Neuronal stem cell (in vitro differentiated cells): Measurements from ENCODE around the gene PGGHG.
A peak's percentile ranks its signal among the peaks of the same experiment; 100 is the strongest.
"Not testable (repeated sequence)": the region's sequence is repeated elsewhere in the genome, so short reads cannot be mapped to it uniquely, and the experiment has no call there.

Experiments
- DNase-seq: peaks from one replicate; pipeline ENCODE4 v3.0.0-alpha.2; 2013; ENCODE audit warnings: low spot score
- H2AFZ ChIP-seq: one replicate; pipeline ENCODE4 v1.6.1; 2013; ENCODE audit warnings: mild to moderate bottlenecking, low read length, inconsistent platforms
- H2AK5ac ChIP-seq: 2 replicates; pipeline ENCODE4 v1.6.1; 2013; ENCODE audit warnings: low read depth, mild to moderate bottlenecking, inconsistent platforms, low read length, moderate library complexity, mixed read lengths
- H2BK120ac ChIP-seq: 2 replicates; pipeline ENCODE4 v1.6.1; 2013; ENCODE audit warnings: low read depth, mild to moderate bottlenecking, inconsistent platforms, low read length, moderate library complexity, mixed read lengths
- H2BK12ac ChIP-seq: one replicate; pipeline ENCODE4 v1.6.1; 2013; ENCODE audit warnings: low read length, inconsistent platforms
- H2BK15ac ChIP-seq: 2 replicates; pipeline ENCODE4 v1.6.1; 2013; ENCODE audit warnings: mild to moderate bottlenecking, low read length, inconsistent platforms, mixed read lengths
- H2BK5ac ChIP-seq: one replicate; pipeline ENCODE4 v1.6.1; 2013; ENCODE audit warnings: inconsistent platforms, mild to moderate bottlenecking, low read length, moderate library complexity
- H3K14ac ChIP-seq: one replicate; pipeline ENCODE4 v1.6.1; 2013; ENCODE audit warnings: low read length, inconsistent platforms
- H3K18ac ChIP-seq: 2 replicates; pipeline ENCODE4 v1.6.1; 2013; ENCODE audit warnings: low read length, inconsistent platforms
- H3K23ac ChIP-seq: 2 replicates; pipeline ENCODE4 v1.6.1; 2013; ENCODE audit warnings: low read depth, mild to moderate bottlenecking, mixed read lengths, low read length, inconsistent platforms; ENCODE audit not compliant: poor library complexity
- H3K27ac ChIP-seq: replicated peaks from 3 replicates; pipeline ENCODE4 v1.5.1; 2013; ENCODE audit warnings: low read length, inconsistent platforms
- H3K27me3 ChIP-seq, 3 experiments: 2 replicates each; pipeline ENCODE4 v1.6.1; 2013; ENCODE audit warnings: low read length in 3 of 3, mild to moderate bottlenecking in 2 of 3, inconsistent platforms in 1 of 3, low read depth in 1 of 3, mixed read lengths in 1 of 3, moderate library complexity in 1 of 3; ENCODE audit not compliant: control insufficient read depth in 3 of 3, insufficient read depth in 3 of 3
- H3K36me3 ChIP-seq, 2 donors: replicated peaks in 1 of 2; 2 replicates each; pipeline ENCODE4 v1.6.1; 2013; ENCODE audit warnings: low read length in 2 of 2; ENCODE audit not compliant: control insufficient read depth in 2 of 2, insufficient read depth in 2 of 2
- H3K4ac ChIP-seq: 2 replicates; pipeline ENCODE4 v1.6.1; 2013; ENCODE audit warnings: inconsistent platforms, mild to moderate bottlenecking, low read length, moderate library complexity
- H3K4me1 ChIP-seq, 2 donors: 1 replicate in 1 of 2; 2 replicates in 1 of 2; pipeline ENCODE4 v1.6.1; 2013; ENCODE audit warnings: low read length in 2 of 2, low read depth in 1 of 2; ENCODE audit not compliant: control insufficient read depth in 2 of 2, insufficient read depth in 1 of 2
- H3K4me2 ChIP-seq: one replicate; pipeline ENCODE4 v1.6.1; 2013; ENCODE audit warnings: mild to moderate bottlenecking, low read length, inconsistent platforms; ENCODE audit not compliant: insufficient read depth, poor library complexity, severe bottlenecking
- H3K4me3 ChIP-seq, 2 donors: 2 replicates each; pipeline ENCODE4 v1.5.1; 2013; ENCODE audit warnings: low read length in 2 of 2, mild to moderate bottlenecking in 2 of 2, inconsistent platforms in 1 of 2, moderate library complexity in 1 of 2
- H3K79me1 ChIP-seq: one replicate; pipeline ENCODE4 v1.6.1; 2013; ENCODE audit warnings: low read depth, mild to moderate bottlenecking, inconsistent platforms, low read length, moderate library complexity
- H3K9ac ChIP-seq: one replicate; pipeline ENCODE4 v1.6.1; 2013; ENCODE audit warnings: mild to moderate bottlenecking, low read depth, low read length, inconsistent platforms; ENCODE audit not compliant: poor library complexity
- H3K9me3 ChIP-seq, 2 donors: replicated peaks in 1 of 2; 2 replicates each; pipeline versions ENCODE3 to v1.6.1; 2013; ENCODE audit warnings: low read length in 2 of 2, mild to moderate bottlenecking in 2 of 2, inconsistent platforms in 1 of 2, low read depth in 1 of 2, mixed read lengths in 1 of 2, moderate library complexity in 1 of 2; ENCODE audit not compliant: control insufficient read depth in 2 of 2, insufficient read depth in 1 of 2
- H4K8ac ChIP-seq: one replicate; pipeline ENCODE4 v1.6.1; 2013; ENCODE audit warnings: low read depth, mild to moderate bottlenecking, inconsistent platforms, low read length, moderate library complexity
- H4K91ac ChIP-seq: one replicate; pipeline ENCODE4 v1.6.1; 2013; ENCODE audit warnings: low read length, low read depth, mild to moderate bottlenecking, inconsistent platforms; ENCODE audit not compliant: poor library complexity
- WGBS, 2 donors: extraction: QIAGEN DNeasy Blood & Tissue Kit; methylation state at CpG; one replicate each; pipeline ENCODE4 v1.1.7; 2013; ENCODE audit warnings: missing lambda C conversion rate in 2 of 2, mixed read lengths in 1 of 2; ENCODE audit not compliant: insufficient read length in 2 of 2, insufficient replicate concordance in 1 of 2; ENCODE audit errors: extremely low coverage in 2 of 2; 5-methylcytosine and 5-hydroxymethylcytosine counted together

The PGGHG gene

GRCh38 chr11:307766-308708 lies 19.1 kb downstream of the PGGHG start, which contains the start of gene IFITM2:
IFITM2 (plus strand) TSS chr11:307816; CDS start chr11:308193, 377 bp downstream.
- H2AFZ ChIP-seq, H3K36me3 ChIP-seq, H3K79me1 ChIP-seq, H3K9me3 ChIP-seq, H3K27me3 ChIP-seq: not testable (repeated sequence)
- peak within 1 kb of the TSS; percentile 81 for H4K91ac ChIP-seq
- H3K9ac ChIP-seq = peak within 1 kb of the TSS; percentile 94
- DNase-seq = peak; percentile 79
- H2BK15ac ChIP-seq = peak within 1 kb of the TSS; percentile 92
- peaks cover 32 to 47% of the 10 kb centered on the region in 2 donors for H3K4me1 ChIP-seq
- peak within 1 kb of the TSS; percentile 96 for H3K18ac ChIP-seq
- H3K23ac ChIP-seq = peak within 1 kb of the TSS; percentile 82
- H3K4me2 ChIP-seq = peak within 1 kb of the TSS; percentile 39
- peak within 1 kb of the TSS; percentile 63 to 78 for H3K4me3 ChIP-seq
- H4K8ac ChIP-seq = peak within 1 kb of the TSS; percentile 57
- H2BK120ac ChIP-seq = peak within 1 kb of the TSS; percentile 68
- H2BK5ac ChIP-seq = peak within 1 kb of the TSS; percentile 69
- peak within 1 kb of the TSS; percentile 79 for H3K14ac ChIP-seq
- peak within 1 kb of the TSS; percentile 72 for H3K4ac ChIP-seq
- H2AK5ac ChIP-seq = peak within 1 kb of the TSS; percentile 98
- peak within 1 kb of the TSS; percentile 93 for H3K27ac ChIP-seq
- peak within 1 kb of the TSS; percentile 87 for H2BK12ac ChIP-seq
- no CpG with 5 or more reads among the region's 28 CpGs for WGBS, 2 donors

- not testable (repeated sequence) for H3K9me3 ChIP-seq, H2BK12ac ChIP-seq, H3K36me3 ChIP-seq, H2BK15ac ChIP-seq, H2BK120ac ChIP-seq, H3K79me1 ChIP-seq, H4K91ac ChIP-seq, H3K23ac ChIP-seq, H2AK5ac ChIP-seq, DNase-seq, H2BK5ac ChIP-seq, H3K27me3 ChIP-seq, H3K9ac ChIP-seq, H3K4ac ChIP-seq, H3K14ac ChIP-seq, H2AFZ ChIP-seq, H4K8ac ChIP-seq, H3K27ac ChIP-seq
- Histone ChIP-seq H3K4me3 (peak overlapping the region in 1 of 2 donors; percentile 63), H3K4me2 (peak overlapping the region; percentile 60), H3K18ac (peak overlapping the region; percentile 24), H3K4me1 (peaks cover 40 to 52% of the 10 kb centered on the region in 2 donors)
- no CpG with 5 or more reads among the region's 24 CpGs for WGBS, 2 donors
These were observed 20.1 kb downstream of the PGGHG start for GRCh38 chr11:308740-309665.

GRCh38 chr11:309979-310572 lies 21.1 kb downstream of the PGGHG start:
- H2AFZ ChIP-seq, H3K27me3 ChIP-seq, DNase-seq, H2AK5ac ChIP-seq, H2BK15ac ChIP-seq, H4K8ac ChIP-seq, H3K23ac ChIP-seq, H2BK12ac ChIP-seq, H3K36me3 ChIP-seq, H2BK120ac ChIP-seq, H3K14ac ChIP-seq, H2BK5ac ChIP-seq, H3K4ac ChIP-seq, H3K79me1 ChIP-seq, H4K91ac ChIP-seq, H3K9me3 ChIP-seq: not testable (repeated sequence)
- H3K18ac ChIP-seq = peak overlapping the region; percentile 31
- peak overlapping the region; percentile 63 for H3K27ac ChIP-seq
- H3K4me2 ChIP-seq = peak overlapping the region; percentile 32
- peak overlapping the region in 1 of 2 donors; percentile 63 for H3K4me3 ChIP-seq
- H3K4me1 ChIP-seq = peaks cover 44 to 54% of the 10 kb centered on the region in 2 donors
- WGBS, 2 donors = no CpG with 5 or more reads among the region's 18 CpGs
- peak overlapping the region; percentile 30 for H3K9ac ChIP-seq
